GM23338 (cell line): Measurements from ENCODE around the gene HTT-AS. TPM values are rescaled to one million over a fixed set of nuclear protein-coding genes. Genes with fewer than 3 reads are reported as not detected.

Source experiments
- ATAC-seq: fragments of 200-7000 bp; cut with Tn5 transposase; 3 replicates; pipeline ENCODE4 v1.9.1; 2020
- DNase-seq: peaks from one replicate; pipeline ENCODE4 v3.0.0-alpha.2; 2015; ENCODE audit warnings: low spot score
- H2AFZ ChIP-seq: fragments of 200-600 bp; sonication (generic); 2 replicates; pipeline ENCODE4 v1.8.0; 2016; ENCODE audit warnings: antibody characterized with exemption, mild to moderate bottlenecking, moderate library complexity
- H3F3A ChIP-seq: fragments of 200-600 bp; sonication (generic); replicated peaks from 2 replicates; pipeline ENCODE4 v1.8.0; 2017; ENCODE audit warnings: antibody characterized with exemption, mixed run types, low read depth
- H3K27ac ChIP-seq: fragments of 200-600 bp; sonication (generic); 2 replicates; pipeline ENCODE4 v1.6.1; 2016; ENCODE audit warnings: low read depth
- H3K27me3 ChIP-seq: fragments of 200-600 bp; sonication (generic); 2 replicates; pipeline ENCODE4 v1.8.0; 2016; ENCODE audit warnings: mild to moderate bottlenecking, mixed run types, moderate library complexity; ENCODE audit not compliant: insufficient read depth
- H3K36me3 ChIP-seq: fragments of 200-600 bp; sonication (generic); 2 replicates; pipeline ENCODE4 v1.8.0; 2016; ENCODE audit warnings: mild to moderate bottlenecking; ENCODE audit not compliant: insufficient read depth
- H3K4me1 ChIP-seq: fragments of 200-600 bp; sonication (generic); 2 replicates; pipeline ENCODE4 v1.8.0; 2016; ENCODE audit warnings: mild to moderate bottlenecking, moderate library complexity; ENCODE audit not compliant: insufficient read depth
- H3K4me2 ChIP-seq: fragments of 200-600 bp; sonication (generic); 2 replicates; pipeline ENCODE4 v1.7.1; 2017; ENCODE audit warnings: mixed run types
- H3K4me3 ChIP-seq: fragments of 200-600 bp; sonication (generic); 2 replicates; pipeline ENCODE4 v1.6.1; 2016; ENCODE audit warnings: mixed run types
- H3K79me2 ChIP-seq: fragments of 200-600 bp; sonication (generic); replicated peaks from 2 replicates; pipeline ENCODE4 v1.8.0; 2017; ENCODE audit warnings: mild to moderate bottlenecking; ENCODE audit not compliant: insufficient read depth
- H3K9me2 ChIP-seq: fragments of 200-600 bp; sonication (generic); 2 replicates; pipeline ENCODE4 v1.8.0; 2017; ENCODE audit not compliant: insufficient read depth
- H4K20me1 ChIP-seq: fragments of 200-600 bp; sonication (generic); replicated peaks from 2 replicates; pipeline ENCODE4 v1.8.0; 2017; ENCODE audit warnings: mild to moderate bottlenecking; ENCODE audit not compliant: insufficient read depth
- H3K27ac Mint-ChIP-seq: 2 replicates; pipeline ENCODE4 v1.8.0; 2020; ENCODE audit warnings: inconsistent platforms, mild to moderate bottlenecking, moderate library complexity, mixed read lengths
- H3K27me3 Mint-ChIP-seq: 3 replicates; pipeline ENCODE4 v1.8.0; 2022; ENCODE audit warnings: low read depth, mild to moderate bottlenecking, moderate library complexity, mixed read lengths, inconsistent platforms; ENCODE audit not compliant: insufficient read depth, poor library complexity
- H3K36me3 Mint-ChIP-seq: 3 replicates; pipeline ENCODE4 v1.8.0; 2021; ENCODE audit warnings: low read depth, mild to moderate bottlenecking, inconsistent platforms, moderate library complexity, mixed read lengths
- H3K4me1 Mint-ChIP-seq: 3 replicates; pipeline ENCODE4 v1.8.0; 2020; ENCODE audit warnings: mild to moderate bottlenecking, inconsistent platforms, mixed read lengths
- H3K4me3 Mint-ChIP-seq: 3 replicates; pipeline ENCODE4 v1.8.0; 2021; ENCODE audit warnings: moderate library complexity, mild to moderate bottlenecking, inconsistent platforms, mixed read lengths
- H3K9me3 Mint-ChIP-seq: 3 replicates; pipeline ENCODE4 v1.8.0; 2020; ENCODE audit warnings: moderate library complexity, mild to moderate bottlenecking, inconsistent platforms, mixed read lengths
- CREB1 ChIP-seq: fragments of 250-450 bp; sonication (Bioruptor Pico); IDR thresholded peaks from 2 replicates; pipeline ENCODE4 v1.5.0; 2020; ENCODE audit warnings: low read depth, mild to moderate bottlenecking, moderate library complexity
- EZH2 ChIP-seq: fragments of 200-600 bp; sonication (generic); IDR thresholded peaks from one replicate; pipeline ENCODE4 v1.8.0; 2017; ENCODE audit warnings: antibody characterized with exemption, mild to moderate bottlenecking, low read depth; ENCODE audit not compliant: unreplicated experiment
- EZH2phosphoT487 ChIP-seq: fragments of 200-600 bp; sonication (generic); IDR thresholded peaks from one replicate; pipeline ENCODE4 v1.8.1; 2018; ENCODE audit warnings: antibody characterized with exemption; ENCODE audit not compliant: unreplicated experiment
- NANOG ChIP-seq: IDR thresholded peaks from 2 replicates; pipeline ENCODE4 v1.6.1; 2016; ENCODE audit warnings: antibody characterized with exemption, borderline replicate concordance
- POLR2AphosphoS5 ChIP-seq: IDR thresholded peaks from 2 replicates; pipeline ENCODE4 v1.6.1; 2016; ENCODE audit warnings: antibody characterized with exemption, low read depth
- ZNF114 ChIP-seq: fragments of 250-450 bp; sonication (Bioruptor Pico); IDR thresholded peaks from 2 replicates; pipeline ENCODE4 v1.5.0; 2020; ENCODE audit warnings: mild to moderate bottlenecking, moderate library complexity
- ZNF331 ChIP-seq: fragments of 250-450 bp; sonication (Bioruptor Pico); IDR thresholded peaks from 2 replicates; pipeline ENCODE4 v1.5.0; 2020; ENCODE audit warnings: low read depth, mild to moderate bottlenecking, moderate library complexity
- polyA plus RNA-seq: library from polyadenylated mRNA; unstranded; fragments of >200 nt; fragmentation: Nextera tagmentation; extraction: Ambion mirVana; gene quantifications from 2 replicates; pipeline ENCODE4 v1.2.1, GENCODE V29; 2016
- total RNA-seq: library from RNA; depleted of rRNA; stranded (reverse); fragments of >200 nt; shearing (Covaris generic); gene quantifications from 2 replicates; pipeline ENCODE4 v1.2.3, GENCODE V29; 2014
- TF ChIP-seq, protein P1 (sequence below): IDR thresholded peaks from one replicate; pipeline ENCODE4 v1.6.1; 2018; ENCODE audit warnings: antibody characterized with exemption; ENCODE audit not compliant: unreplicated experiment
- TF ChIP-seq, protein P2 (sequence below): IDR thresholded peaks from 2 replicates; pipeline ENCODE4 v1.6.1; 2016; ENCODE audit warnings: antibody characterized with exemption
- TF ChIP-seq, protein P3 (sequence below): fragments of 250-450 bp; sonication (Bioruptor Pico); IDR thresholded peaks from 2 replicates; pipeline ENCODE4 v1.5.0; 2020; ENCODE audit warnings: mild to moderate bottlenecking, moderate library complexity

Gene HTT-AS
- total and polyA plus RNA-seq, 2 experiments from 2014 or later = not detected

DNA sequence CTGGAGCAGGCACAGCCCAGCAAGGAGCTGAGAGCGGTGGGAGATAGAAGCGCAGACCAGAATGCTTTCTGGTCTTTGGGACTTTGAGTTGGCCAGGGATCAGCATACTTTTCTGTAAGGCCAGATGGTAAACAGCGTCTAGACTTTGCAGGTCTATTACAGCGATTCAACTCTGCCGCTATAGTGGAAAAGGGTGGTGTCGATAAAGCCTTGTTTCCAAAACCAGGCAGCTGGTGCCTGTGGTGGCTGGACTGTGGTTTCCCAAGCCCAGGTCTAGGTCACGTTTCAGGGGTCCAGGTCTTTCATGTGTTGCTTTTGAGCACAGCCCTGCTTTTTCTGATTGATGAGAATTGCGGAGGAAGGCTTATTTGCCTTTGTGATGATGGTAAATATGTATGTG, 40.1 kb downstream of the HTT-AS start:
- Mint-ChIP-seq H3K4me3 (no peak overlapping the region), H3K27me3 (peaks cover 23% of the 10 kb centered on the region), H3K4me1 (no peaks in the 10 kb centered on the region; the same call in 2 of the 3 replicates), H3K9me3 (no peaks in the 10 kb centered on the region), H3K36me3 (no peaks in the 10 kb centered on the region), H3K27ac (no peak overlapping the region)
- ATAC-seq (no peak), DNase-seq (no peak)
- Histone ChIP-seq H4K20me1 (no peaks in the 10 kb centered on the region), H3K4me1 (no peaks in the 10 kb centered on the region), H3K27ac (no peak overlapping the region), H3K4me2 (no peak overlapping the region), H3F3A (no peaks in the 10 kb centered on the region), H2AFZ (no peak overlapping the region), H3K27me3 (no peaks in the 10 kb centered on the region), H3K9me2 (no peaks in the 10 kb centered on the region), H3K36me3 (no peaks in the 10 kb centered on the region), H3K4me3 (no peak overlapping the region), H3K79me2 (no peaks in the 10 kb centered on the region)
- TF ChIP-seq ZNF331 (CRISPR knock-in tag) = no peak
- TF ChIP-seq ZNF114 (CRISPR knock-in tag) = no peak
- TF ChIP-seq, protein P1, sequence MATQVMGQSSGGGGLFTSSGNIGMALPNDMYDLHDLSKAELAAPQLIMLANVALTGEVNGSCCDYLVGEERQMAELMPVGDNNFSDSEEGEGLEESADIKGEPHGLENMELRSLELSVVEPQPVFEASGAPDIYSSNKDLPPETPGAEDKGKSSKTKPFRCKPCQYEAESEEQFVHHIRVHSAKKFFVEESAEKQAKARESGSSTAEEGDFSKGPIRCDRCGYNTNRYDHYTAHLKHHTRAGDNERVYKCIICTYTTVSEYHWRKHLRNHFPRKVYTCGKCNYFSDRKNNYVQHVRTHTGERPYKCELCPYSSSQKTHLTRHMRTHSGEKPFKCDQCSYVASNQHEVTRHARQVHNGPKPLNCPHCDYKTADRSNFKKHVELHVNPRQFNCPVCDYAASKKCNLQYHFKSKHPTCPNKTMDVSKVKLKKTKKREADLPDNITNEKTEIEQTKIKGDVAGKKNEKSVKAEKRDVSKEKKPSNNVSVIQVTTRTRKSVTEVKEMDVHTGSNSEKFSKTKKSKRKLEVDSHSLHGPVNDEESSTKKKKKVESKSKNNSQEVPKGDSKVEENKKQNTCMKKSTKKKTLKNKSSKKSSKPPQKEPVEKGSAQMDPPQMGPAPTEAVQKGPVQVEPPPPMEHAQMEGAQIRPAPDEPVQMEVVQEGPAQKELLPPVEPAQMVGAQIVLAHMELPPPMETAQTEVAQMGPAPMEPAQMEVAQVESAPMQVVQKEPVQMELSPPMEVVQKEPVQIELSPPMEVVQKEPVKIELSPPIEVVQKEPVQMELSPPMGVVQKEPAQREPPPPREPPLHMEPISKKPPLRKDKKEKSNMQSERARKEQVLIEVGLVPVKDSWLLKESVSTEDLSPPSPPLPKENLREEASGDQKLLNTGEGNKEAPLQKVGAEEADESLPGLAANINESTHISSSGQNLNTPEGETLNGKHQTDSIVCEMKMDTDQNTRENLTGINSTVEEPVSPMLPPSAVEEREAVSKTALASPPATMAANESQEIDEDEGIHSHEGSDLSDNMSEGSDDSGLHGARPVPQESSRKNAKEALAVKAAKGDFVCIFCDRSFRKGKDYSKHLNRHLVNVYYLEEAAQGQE = no peak
- no peak for TF ChIP-seq CREB1 (CRISPR knock-in tag)
- TF ChIP-seq, protein P2, sequence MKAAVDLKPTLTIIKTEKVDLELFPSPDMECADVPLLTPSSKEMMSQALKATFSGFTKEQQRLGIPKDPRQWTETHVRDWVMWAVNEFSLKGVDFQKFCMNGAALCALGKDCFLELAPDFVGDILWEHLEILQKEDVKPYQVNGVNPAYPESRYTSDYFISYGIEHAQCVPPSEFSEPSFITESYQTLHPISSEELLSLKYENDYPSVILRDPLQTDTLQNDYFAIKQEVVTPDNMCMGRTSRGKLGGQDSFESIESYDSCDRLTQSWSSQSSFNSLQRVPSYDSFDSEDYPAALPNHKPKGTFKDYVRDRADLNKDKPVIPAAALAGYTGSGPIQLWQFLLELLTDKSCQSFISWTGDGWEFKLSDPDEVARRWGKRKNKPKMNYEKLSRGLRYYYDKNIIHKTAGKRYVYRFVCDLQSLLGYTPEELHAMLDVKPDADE = no peak
- TF ChIP-seq NANOG = no peak
- no peak for TF ChIP-seq EZH2
- TF ChIP-seq, protein P3, sequence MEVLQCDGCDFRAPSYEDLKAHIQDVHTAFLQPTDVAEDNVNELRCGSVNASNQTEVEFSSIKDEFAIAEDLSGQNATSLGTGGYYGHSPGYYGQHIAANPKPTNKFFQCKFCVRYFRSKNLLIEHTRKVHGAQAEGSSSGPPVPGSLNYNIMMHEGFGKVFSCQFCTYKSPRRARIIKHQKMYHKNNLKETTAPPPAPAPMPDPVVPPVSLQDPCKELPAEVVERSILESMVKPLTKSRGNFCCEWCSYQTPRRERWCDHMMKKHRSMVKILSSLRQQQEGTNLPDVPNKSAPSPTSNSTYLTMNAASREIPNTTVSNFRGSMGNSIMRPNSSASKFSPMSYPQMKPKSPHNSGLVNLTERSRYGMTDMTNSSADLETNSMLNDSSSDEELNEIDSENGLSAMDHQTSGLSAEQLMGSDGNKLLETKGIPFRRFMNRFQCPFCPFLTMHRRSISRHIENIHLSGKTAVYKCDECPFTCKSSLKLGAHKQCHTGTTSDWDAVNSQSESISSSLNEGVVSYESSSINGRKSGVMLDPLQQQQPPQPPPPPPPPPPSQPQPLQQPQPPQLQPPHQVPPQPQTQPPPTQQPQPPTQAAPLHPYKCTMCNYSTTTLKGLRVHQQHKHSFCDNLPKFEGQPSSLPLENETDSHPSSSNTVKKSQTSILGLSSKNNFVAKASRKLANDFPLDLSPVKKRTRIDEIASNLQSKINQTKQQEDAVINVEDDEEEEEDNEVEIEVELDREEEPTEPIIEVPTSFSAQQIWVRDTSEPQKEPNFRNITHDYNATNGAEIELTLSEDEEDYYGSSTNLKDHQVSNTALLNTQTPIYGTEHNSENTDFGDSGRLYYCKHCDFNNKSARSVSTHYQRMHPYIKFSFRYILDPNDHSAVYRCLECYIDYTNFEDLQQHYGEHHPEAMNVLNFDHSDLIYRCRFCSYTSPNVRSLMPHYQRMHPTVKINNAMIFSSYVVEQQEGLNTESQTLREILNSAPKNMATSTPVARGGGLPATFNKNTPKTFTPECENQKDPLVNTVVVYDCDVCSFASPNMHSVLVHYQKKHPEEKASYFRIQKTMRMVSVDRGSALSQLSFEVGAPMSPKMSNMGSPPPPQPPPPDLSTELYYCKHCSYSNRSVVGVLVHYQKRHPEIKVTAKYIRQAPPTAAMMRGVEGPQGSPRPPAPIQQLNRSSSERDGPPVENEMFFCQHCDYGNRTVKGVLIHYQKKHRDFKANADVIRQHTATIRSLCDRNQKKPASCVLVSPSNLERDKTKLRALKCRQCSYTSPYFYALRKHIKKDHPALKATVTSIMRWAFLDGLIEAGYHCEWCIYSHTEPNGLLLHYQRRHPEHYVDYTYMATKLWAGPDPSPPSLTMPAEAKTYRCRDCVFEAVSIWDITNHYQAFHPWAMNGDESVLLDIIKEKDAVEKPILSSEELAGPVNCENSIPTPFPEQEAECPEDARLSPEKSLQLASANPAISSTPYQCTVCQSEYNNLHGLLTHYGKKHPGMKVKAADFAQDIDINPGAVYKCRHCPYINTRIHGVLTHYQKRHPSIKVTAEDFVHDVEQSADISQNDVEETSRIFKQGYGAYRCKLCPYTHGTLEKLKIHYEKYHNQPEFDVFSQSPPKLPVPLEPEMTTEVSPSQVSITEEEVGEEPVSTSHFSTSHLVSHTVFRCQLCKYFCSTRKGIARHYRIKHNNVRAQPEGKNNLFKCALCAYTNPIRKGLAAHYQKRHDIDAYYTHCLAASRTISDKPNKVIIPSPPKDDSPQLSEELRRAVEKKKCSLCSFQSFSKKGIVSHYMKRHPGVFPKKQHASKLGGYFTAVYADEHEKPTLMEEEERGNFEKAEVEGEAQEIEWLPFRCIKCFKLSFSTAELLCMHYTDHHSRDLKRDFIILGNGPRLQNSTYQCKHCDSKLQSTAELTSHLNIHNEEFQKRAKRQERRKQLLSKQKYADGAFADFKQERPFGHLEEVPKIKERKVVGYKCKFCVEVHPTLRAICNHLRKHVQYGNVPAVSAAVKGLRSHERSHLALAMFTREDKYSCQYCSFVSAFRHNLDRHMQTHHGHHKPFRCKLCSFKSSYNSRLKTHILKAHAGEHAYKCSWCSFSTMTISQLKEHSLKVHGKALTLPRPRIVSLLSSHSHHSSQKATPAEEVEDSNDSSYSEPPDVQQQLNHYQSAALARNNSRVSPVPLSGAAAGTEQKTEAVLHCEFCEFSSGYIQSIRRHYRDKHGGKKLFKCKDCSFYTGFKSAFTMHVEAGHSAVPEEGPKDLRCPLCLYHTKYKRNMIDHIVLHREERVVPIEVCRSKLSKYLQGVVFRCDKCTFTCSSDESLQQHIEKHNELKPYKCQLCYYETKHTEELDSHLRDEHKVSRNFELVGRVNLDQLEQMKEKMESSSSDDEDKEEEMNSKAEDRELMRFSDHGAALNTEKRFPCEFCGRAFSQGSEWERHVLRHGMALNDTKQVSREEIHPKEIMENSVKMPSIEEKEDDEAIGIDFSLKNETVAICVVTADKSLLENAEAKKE = no peak
- no peak for TF ChIP-seq EZH2phosphoT487
- no peak for TF ChIP-seq POLR2AphosphoS5
